ENCODE measurements around the gene ZNF790.

GRCh38 chr19:36838784-36839324, 667 bp upstream of the ZNF790 start:
- TF ChIP-seq CTCF (IDR thresholded peaks at IDR 0.05) (no peak), TCF7L2 (IDR thresholded peaks at IDR 0.05; ENCODE audit: low read depth, low read length) (no peak), POLR2AphosphoS5 (IDR thresholded peaks at IDR 0.05; ENCODE audit: low read depth, low read length) (no peak), REST (IDR thresholded peaks at IDR 0.05; ENCODE audit: insufficient read depth in 1 of 2, low read depth in 2 of 2, low read length in 1 of 2) (no peak)
